HCT116 (cell line): ENCODE measurements around the gene THADA.

Experiments used
- CTCF ChIP-seq, 3 experiments: fragments of 200-600 bp in 1 of 3; sonication (generic) in 1 of 3; IDR thresholded peaks in 2 of 3; conservative IDR thresholded peaks in 1 of 3; 2 replicates each; pipeline ENCODE4 v1.5.1; 2012 to 2017; ENCODE audit warnings: low read depth in 2 of 3, low read length in 2 of 3, antibody characterized with exemption in 1 of 3, borderline replicate concordance in 1 of 3, control low read depth in 1 of 3, mild to moderate bottlenecking in 1 of 3, mixed read lengths in 1 of 3, mixed run types in 1 of 3, moderate library complexity in 1 of 3; ENCODE audit not compliant: insufficient read depth in 1 of 3
- EZH2 ChIP-seq: fragments of 200-600 bp; sonication (generic); IDR thresholded peaks from 2 replicates; pipeline ENCODE4 v1.6.1; 2017; ENCODE audit warnings: antibody characterized with exemption, mixed run types
- TCF7L2 ChIP-seq: IDR thresholded peaks from 2 replicates; pipeline ENCODE4 v1.7.0; 2011; ENCODE audit warnings: borderline replicate concordance, inconsistent platforms; ENCODE audit not compliant: insufficient read depth, insufficient read length; ENCODE audit errors: extremely low read depth

- no peak for TF ChIP-seq CTCF (IDR thresholded peaks at IDR 0.05 in 2 of 3, conservative IDR thresholded peaks at IDR 0.05 in 1 of 3; ENCODE audit: borderline replicate concordance in 1 of 3, insufficient read depth in 1 of 3, low read depth in 2 of 3, low read length in 2 of 3)
- TF ChIP-seq EZH2 = no peak
- TF ChIP-seq TCF7L2 = no peak
Measured at GRCh38 chr2:43402002-43402401, 193.8 kb downstream of the THADA start.
